ENCODE measurements around the gene SPATA6L. TPM values are rescaled to one million over a fixed set of nuclear protein-coding genes. Genes with fewer than 3 reads are reported as not detected.

The SPATA6L gene
- total RNA-seq, 1 experiment from 2014 or later, result 1.8 TPM

- no peaks in the 10 kb centered on the region for H3K4me1 Mint-ChIP-seq
- ATAC-seq (no peak), DNase-seq (ENCODE audit: low spot score) (no peak)
- H3K9me3 Mint-ChIP-seq, result peaks cover 7% of the 10 kb centered on the region
- no peak overlapping the region for H3K27ac Mint-ChIP-seq
- no peak for TF ChIP-seq TEAD4 (CRISPR knock-in tag; IDR thresholded peaks at IDR 0.05)
- peaks cover 15% of the 10 kb centered on the region for H3K36me3 Mint-ChIP-seq
- POLR2A ChIA-PET, result no interaction called here
- no peak overlapping the region for H3K4me3 Mint-ChIP-seq
- H3K27me3 Mint-ChIP-seq (ENCODE audit: low read depth), result no peaks in the 10 kb centered on the region
- CTCF ChIA-PET, result no interaction called here
Observed at GRCh38 chr9:4709380-4709779, 43.1 kb upstream of the SPATA6L start.

GRCh38 chr9:4706971-4707622, 40.8 kb upstream of the SPATA6L start:
- H3K27me3 Mint-ChIP-seq (ENCODE audit: low read depth), result no peaks in the 10 kb centered on the region
- POLR2A ChIA-PET, result no interaction called here

More at GRCh38 chr9:4706971-4707622, 40.8 kb upstream of the SPATA6L start:
- Mint-ChIP-seq H3K4me3 (no peak overlapping the region), H3K4me1 (no peaks in the 10 kb centered on the region), H3K9me3 (no peaks in the 10 kb centered on the region), H3K27ac (no peak overlapping the region; the same call in 1 of the 2 replicates), H3K36me3 (peaks cover 17% of the 10 kb centered on the region)
- CTCF ChIA-PET, result interaction anchor here (1.6 kb wide), 1 partner anchor 56 kb away, joined by 3 read pairs; no protein-coding TSS in a partner anchor
- TF ChIP-seq ATF3 (CRISPR knock-in tag; conservative IDR thresholded peaks at IDR 0.05) (no peak), ZNF532 (CRISPR knock-in tag; IDR thresholded peaks at IDR 0.05; ENCODE audit: borderline replicate concordance) (no peak), TEAD1 (CRISPR knock-in tag; IDR thresholded peaks at IDR 0.05) (no peak), ZMAT4 (CRISPR knock-in tag; IDR thresholded peaks at IDR 0.05) (no peak), USF1 (CRISPR knock-in tag; IDR thresholded peaks at IDR 0.05) (no peak), PRDM15 (CRISPR knock-in tag; IDR thresholded peaks at IDR 0.05) (no peak), NFYB (CRISPR knock-in tag; conservative IDR thresholded peaks at IDR 0.05; ENCODE audit: low read depth) (no peak)
- no peak for DNase-seq (ENCODE audit: low spot score)
- no peak for ATAC-seq

Measured in WTC11 (cell line).